GM19328 (cell line): ENCODE results near the gene MAP1LC3A.
"Not testable (repeated sequence)": the region's sequence is repeated elsewhere in the genome, so short reads cannot be mapped to it uniquely, and the experiment has no call there.

Experiments used
- ATAC-seq: cut with Tn5 transposase; IDR thresholded peaks from one replicate; pipeline ENCODE4 v1.9.1; 2021; ENCODE audit warnings: mild to moderate bottlenecking, moderate library complexity; ENCODE audit not compliant: unreplicated experiment

MAP1LC3A gene

DNA sequence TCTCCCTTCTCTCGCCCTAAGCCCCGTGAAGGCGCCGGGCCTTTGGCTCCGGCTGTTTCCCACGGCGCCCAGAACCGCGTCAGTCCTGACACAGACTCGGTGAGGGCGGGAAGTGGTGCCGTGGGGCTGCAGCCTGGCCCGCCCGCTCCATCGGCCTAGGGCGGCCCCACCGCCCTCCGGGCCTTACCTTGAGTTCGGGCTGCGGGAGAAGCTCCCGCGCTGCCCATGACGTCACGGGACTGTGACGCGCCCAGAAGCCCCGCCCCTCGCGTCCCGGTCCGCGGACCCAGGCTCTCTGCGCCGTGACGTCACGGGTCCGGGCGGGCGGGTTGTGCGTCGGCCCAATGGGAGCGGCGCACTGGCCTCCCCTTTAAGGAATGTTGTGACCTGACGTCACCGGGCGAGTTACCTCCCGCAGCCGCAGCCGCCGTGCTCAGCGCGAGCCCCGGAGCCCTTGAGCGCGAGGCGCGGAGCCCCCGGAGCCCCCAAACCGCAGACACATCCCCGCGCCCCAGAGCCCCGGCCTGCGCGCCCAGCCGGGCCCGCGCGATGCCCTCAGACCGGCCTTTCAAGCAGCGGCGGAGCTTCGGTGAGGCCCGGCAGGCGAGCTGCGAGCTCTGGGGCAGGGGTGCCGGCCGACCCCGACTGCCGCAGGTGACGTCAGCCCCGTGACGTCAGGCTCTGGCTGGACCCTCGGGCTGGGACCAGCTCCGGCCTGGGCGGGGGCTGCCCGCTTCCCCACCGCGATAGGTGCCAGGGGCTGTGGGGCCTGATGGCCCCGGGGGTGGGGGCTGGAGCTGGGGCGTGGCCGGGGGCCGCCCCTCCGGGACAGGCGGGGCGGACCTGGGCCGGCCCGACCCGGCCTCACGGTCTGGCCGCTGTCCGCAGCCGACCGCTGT, at the start of gene MAP1LC3A:
Gene MAP1LC3A, plus strand, starts transcription at position 399 of the 899 bp plus-strand sequence. Its CDS starts 151 bp downstream, at position 550.
- peak; percentile 53 for ATAC-seq

DNA sequence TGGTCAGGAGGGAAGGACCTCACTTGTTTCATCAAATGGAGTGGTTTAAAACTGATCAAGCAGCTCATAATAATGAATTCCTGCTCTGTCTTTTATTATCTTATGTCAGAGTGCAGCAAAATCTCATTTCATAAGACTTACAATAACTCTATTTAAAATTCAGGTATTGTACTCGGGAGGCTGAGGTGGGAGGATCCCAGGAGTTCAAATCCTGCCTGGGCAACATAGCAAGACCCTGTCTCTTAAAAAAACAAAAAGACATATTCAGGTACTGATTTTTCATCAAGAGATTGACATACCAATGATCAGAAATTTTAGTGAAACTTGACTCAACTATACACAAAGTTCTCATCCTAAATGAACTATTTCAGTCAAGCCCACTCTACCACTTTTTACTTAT, 47.9 kb upstream of the MAP1LC3A start:
- no peak for ATAC-seq

DNA sequence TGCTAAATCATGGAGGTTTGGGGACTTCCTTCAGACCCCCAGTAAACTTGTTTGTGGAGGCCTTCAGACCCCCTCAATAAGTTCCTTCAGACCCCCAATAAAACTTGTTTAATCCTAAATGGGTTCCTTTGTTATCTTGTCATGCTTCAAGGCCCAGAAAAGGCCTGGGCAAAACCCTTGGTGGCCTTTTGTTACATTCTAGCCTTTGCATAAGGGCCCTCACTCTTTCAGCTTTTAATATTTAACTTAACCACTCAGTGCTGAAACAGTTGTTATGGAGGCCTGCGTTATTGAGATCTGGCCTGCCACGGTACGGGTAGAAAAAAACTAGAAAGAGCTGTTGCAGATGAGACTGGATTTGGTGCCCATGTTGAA, 46.6 kb upstream of the MAP1LC3A start:
- ATAC-seq: no peak

DNA sequence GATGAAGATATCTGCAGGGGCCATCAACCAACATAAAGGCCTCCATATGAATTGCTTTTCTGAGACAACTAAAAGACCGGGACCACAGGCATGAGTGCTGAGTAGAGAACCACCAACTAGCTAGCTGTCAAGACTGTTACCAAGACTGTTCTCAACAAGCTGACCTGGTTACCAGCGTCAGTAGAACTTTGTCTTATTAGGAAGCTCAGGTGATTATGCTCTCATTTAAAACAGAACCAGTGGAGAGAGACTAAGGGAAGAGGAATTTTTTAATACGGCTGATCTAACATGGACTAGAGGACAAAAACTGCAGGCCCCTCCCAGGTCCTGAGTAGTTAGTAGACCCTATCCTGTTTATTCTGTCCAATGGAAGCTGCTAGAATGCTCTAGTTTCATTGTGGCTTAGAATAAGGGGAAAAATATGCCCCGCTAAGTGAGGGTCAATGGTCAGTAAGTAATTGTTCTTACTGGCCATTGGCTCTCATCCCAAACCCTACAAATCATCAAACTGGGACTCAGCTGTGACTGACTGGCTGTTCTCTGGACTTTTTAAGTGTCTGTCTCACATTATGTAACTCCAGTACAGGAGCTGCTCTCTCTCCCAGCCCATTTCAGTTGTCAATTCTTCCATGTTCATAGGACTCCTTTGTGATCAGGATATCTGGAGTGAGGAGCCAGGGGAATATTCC, 46.1 kb upstream of the MAP1LC3A start:
- ATAC-seq: no peak

DNA sequence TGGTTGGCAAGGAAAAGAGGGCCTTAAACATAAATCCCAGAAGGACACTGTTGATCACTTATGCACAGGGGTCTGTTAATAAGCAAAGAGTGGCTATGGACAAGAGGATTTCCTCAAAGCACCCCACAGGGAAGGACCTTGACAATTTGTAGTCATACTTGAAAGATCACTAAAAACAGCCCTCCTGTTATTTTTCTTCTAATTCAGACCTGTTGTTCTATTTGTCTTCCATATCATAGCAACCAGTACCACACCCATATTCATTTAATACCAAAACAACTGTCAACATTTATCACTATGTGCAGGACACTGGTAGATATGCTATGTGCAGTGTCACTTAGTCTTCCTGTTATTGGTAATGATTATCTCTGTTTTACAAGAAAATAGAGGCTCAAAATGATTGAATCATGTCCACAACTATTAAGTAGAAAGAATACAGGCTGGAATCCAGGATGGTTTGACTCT, 45.5 kb upstream of the MAP1LC3A start:
- no peak for ATAC-seq

DNA sequence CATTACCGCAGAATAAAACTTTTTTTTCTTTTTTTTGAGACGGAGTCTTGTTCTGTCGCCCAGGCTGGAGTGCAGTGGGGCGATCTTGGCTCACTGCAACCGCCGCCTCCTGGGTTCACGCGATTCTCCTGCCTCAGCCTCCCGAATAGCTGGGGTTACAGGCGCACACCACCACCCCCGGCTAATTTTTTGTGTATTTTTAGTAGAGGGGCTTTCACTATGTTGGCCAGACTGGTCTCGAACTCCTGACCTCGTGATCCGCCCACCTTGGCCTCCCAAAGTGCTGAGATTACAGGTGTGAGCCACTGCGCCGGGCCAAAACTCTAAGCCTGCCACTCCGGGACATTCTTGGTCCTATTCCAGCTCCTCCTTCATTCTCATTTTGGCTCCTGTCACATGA, 44.5 kb upstream of the MAP1LC3A start:
- not testable (repeated sequence) for ATAC-seq

DNA sequence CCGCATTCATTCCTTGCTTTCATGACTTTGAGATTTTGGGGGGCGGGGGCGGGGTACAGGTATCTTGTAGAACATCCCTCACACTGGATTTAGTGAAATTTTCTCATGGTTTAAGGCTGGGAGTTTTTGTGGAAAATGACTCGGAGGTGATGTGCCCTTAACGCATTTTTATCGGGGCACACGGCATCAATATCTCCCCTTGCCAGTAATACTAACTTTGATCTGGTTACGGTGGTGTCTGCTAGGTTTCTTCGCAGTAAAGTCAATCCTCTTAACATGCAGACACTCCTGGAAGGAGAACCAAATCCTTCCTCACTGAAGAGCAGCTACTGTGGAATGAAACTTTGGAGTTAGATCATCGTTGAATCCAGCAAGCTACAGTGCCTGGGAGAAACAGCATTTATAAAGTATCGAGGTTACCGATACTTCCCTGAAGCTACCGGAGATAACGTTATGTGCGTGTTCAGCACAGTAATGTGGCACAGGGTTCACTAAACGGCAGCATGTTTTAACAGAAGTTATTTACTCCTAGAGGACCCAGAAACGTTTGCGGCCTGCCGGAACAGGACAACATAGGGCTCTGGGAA, 43.5 kb upstream of the MAP1LC3A start:
- ATAC-seq: no peak

DNA sequence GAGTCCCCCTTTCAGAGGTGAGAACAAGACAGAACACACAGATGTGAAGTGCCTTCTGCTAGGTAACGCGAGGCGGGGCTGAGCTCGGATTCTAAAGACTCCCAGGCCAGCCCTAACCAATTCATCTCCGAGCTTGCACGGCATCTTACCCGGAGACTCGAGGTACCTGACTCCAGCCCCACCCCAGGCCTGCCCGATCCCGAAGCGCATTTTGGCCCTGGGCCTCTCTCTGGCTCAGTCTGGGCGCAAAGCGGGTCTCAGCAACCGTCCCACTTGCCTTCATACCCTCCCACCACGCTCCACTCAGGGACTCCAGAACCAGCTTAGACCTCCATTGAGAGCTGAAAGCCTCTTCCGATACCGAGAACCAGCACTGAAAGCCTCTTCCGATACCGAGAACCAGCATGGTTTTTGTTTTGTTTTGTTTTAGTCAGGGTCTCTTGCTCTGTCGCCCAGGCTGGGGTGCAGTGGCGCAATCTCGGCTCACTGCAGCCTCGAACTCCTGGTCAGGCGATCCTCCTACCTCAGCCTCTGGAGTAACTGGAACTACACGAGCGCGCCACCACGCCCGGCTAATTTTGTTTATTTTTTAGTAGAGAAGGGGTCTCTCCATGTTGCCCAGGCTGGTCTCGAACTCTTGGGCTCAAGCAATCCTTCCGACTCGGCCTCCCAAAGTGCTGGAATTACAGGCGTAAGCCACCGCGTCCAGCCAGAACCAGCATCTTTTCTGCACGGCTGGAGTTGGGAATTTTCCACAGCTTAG, 42.9 kb upstream of the MAP1LC3A start:
- ATAC-seq: peak; percentile 39

DNA sequence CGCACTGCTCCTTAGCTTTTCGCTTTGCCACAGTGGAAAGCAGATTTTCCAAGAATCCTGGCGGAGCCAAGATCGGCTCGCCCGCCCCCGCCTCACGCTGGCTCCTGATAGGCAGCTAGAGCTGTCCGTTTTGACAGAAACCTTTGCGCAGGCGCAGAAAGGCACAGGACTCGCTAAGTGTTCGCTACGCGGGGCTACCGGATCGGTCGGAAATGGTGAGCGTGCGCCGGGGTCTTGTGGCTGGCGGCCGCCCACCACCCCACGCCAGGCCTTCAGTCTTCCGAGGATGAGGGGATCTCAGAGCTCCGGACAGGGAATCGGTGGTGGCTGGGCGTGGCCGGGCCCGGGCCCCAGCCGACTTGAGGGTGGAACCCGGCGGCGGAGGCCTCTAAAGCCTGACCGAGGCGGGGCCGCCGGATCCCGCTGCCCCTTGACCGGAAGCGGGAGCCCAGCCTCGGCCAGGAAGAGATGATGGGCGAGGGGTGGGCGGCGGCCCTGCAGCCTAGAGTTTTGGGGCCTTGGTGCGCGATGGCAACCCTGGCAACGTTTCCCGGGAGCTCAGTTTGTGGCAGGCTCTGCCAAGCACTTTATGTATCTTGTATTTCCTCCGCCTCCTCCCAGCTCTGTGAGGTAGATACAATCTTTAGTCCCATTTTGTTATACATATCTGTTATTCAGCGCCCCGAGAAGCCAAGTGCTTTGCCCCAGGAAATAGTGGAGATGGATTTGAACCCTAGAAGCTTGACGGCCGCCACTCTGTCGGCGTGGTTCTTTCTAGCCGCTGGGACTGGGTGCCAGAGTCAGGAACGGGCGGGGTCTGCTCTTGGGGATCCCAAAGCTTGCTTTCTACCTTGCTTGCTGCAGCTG, 42.0 kb upstream of the MAP1LC3A start, which contains the start of gene DYNLRB1:
Gene DYNLRB1, plus strand, starts transcription at position 176 of the 867 bp plus-strand sequence. Its CDS starts 37 bp downstream, at position 213.
- peak; percentile 55 for ATAC-seq

DNA sequence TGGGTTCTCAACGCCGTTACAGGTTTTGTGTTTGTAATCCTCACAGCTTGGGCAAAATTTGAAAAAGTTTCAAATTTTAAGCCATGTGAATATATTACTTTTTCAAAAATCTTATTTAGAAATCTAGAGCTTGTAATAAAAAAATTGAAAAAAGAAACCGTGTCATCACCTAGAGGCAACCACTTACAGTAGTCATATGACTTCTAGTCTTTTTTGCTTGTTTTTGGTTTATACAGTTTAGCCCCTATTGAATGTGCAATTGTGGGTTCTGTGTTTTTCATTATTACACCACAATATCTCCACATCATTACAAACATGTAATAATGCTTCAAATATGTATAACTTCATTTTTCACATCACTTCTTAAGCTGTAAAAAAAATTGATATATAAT, 41.4 kb upstream of the MAP1LC3A start:
- ATAC-seq: no peak

DNA sequence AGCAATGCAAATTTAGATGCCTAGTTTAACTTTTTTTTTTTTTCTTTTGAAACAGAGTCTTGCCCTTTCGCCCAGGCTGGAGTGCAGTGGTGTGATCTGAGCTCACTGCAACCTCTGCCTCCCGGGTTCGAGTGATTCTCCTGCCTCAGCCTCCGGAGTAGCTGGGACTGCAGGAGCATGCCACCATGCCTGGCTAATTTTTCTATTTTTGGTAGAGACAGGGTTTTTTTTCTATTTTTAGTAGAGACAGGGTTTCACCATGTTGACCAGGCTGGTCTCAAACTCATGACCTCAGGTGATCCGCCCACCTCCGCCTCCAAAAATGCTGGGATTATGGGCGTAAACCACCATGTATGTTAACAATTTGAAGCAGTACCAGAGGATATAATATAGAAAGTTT, 39.7 kb upstream of the MAP1LC3A start:
- ATAC-seq: not testable (repeated sequence)

DNA sequence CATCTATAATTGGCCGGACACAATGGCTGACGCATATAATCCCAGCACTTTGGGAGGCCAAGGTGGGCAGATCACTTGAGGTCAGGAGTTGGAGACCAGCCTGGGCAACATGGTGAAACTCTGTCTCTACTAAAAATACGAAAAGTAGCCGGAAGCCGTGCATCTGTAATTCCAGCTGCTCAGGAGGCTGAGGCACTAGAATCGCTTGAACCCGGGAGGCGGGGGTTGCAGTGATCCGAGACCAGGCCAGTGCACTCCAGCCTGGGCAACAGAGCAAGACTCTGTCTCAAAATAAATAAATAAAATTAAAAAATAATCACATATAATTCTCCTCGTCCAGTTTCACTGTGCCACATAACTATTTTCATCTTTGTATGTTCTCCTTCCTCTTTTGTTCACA, 38.7 kb upstream of the MAP1LC3A start:
- ATAC-seq: not testable (repeated sequence)

DNA sequence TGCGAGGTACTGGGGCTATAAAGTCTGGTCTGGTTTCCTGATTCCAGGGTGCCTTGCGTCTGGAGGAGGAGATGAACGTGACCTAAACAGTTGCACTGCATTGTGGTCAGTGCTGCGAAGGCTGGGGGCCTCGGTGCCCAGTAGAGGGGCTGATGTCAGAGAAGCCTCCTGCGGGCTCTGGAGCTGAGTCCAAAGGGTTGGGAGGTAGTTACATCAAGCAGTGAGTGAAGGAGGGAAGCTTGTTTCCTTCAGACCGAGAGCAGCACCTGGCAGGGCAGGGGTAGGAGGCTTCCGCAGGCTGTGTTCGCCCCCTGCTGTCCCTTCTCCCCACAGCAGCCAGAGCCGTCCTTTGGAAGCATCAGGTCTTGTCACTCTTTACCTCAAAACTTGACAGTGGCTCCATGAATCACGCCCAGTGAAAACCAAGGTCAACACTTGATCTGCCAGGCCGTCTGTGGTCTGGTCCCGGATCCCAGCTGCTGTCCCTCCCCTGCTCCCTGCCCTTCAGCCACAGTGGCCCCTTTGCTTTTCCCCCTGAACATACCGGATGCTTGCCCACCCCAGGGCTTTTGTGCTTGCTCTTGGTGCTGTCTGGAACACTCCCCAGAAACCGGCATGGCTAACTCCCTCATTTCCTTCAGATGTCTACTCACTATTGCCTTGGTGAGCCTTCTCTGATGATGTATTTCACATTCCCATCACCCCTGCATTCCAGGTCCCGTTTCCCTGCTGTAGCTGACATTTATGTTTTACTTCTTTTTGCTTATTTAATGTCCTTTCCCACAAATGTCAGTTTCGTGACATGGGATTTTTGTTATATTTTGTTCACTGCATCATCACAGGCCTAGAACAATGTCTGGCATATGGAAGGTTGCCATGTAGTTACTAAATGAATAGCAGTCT, 35.3 kb upstream of the MAP1LC3A start:
- ATAC-seq: no peak

DNA sequence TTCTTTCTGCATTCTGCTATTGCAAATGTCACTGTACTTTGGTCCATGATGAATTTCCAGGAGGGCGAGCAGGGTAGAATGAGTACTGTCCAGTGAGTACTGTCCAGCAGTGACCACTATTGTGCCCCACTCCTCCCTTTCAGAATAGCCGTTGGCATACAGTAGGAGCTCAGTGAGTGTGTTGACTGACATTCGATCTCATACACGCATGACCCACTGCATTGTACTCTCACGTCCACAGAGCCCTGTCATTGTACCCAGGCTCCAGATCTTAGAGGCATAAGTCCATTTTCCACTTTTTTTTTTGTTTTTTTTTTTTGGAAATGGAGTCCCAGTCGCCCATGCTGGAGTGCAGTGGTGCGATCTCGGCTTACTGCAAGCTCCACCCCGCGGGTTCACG, 34.1 kb upstream of the MAP1LC3A start:
- no peak for ATAC-seq

DNA sequence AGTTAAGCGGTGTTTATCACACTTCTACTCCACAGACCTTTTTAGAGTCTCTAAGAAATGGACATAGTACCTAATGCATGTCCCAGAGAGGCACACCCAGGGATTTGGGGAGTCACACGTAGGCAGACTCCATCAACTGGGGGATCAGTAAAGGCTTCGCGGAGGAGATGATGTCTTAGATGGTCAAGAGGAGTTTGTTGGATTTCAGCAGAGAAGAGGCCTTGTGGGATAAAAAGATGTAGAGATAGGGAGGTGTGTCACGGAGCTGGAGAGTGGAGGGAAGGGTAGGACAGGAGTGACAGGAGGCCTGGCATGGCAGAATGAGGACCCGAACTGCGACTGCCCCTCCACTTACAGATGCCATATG, 33.2 kb upstream of the MAP1LC3A start:
- ATAC-seq: no peak

DNA sequence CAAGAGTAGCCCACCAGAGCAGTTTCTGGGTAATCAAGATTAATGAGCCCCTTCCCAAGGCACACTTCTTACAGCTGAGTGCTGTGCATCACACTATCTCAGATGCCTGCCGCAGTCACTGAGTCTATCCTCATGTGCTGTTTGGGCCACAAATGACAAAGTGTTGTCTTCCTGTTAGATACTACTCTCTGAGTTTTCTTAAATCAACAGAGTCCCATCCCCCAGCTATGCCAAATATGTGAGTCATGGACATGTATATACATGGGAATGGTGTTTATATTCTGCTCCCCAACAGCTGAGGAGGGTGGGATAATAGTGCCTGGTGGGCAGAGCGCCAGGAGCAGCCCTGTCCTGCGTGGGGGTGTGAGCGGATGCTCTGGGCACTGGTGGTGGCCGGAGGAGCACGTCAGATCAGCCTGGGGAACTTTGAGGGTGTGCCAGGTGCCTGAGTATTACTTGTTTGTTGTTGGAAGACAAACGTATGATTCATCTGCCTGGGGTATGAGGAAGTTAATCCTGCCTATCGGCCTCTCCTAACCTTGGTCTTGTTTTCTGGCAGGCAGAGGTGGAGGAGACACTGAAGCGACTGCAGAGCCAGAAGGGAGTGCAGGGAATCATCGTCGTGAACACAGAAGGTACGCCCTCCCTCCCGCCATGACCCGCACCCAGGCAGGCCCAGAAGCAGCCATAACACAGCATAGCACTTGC, 32.7 kb upstream of the MAP1LC3A start:
- ATAC-seq: no peak

DNA sequence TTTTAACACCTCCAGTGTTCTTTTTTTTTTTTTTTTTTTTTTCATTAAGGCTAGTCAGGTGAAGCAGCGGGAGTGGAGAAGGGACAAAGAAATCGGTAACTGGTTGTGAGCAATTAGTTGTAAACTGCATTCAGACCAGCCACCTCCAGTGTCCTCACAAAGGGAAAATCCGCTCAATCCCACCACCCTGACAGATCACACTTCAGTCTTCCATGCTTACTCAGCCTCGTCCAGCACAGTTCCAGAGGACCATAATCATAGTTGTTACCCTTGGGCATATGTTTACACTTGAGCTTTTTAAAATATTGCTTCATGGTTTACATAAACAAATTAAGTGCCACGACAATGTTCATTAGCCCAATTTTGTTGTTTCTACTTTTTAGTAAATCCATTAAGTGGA, 32.1 kb upstream of the MAP1LC3A start:
- no peak for ATAC-seq

DNA sequence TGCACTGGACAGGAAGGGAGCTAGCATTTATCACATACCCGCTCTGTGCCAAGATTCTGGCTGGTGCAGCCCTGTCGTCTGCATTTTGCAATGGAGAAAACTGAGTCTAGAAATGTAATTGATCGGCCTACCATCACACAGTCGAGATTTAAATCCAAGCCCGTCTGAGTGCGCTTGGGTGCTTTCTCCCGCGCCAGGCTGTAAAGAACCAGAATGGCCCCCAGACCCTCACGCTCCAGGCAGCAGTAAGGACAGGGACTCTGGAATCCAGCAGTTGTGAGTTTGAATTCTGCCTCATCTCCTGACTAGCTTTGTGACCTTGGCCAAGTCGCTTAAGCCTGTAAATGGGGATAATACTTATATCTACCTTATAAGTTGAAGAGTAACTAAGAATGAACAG, 31.5 kb upstream of the MAP1LC3A start:
- no peak for ATAC-seq
